Adipose tissue (tissue), 3 donors: ENCODE measurements around the gene SFI1. TPM values are rescaled to one million over a fixed set of nuclear protein-coding genes. Genes with fewer than 3 reads are reported as not detected.
"Not testable (repeated sequence)": the region's sequence is repeated elsewhere in the genome, so short reads cannot be mapped to it uniquely, and the experiment has no call there.

Experiments
- H3K27ac ChIP-seq: one replicate; pipeline ENCODE4 v1.5.1; 2013; ENCODE audit warnings: low read depth, low read length
- WGBS, 3 donors: extraction: QIAGEN DNeasy Blood & Tissue Kit; methylation state at CpG; one replicate each; pipeline ENCODE4 v1.1.7; 2013; 5-methylcytosine and 5-hydroxymethylcytosine counted together
- polyA plus RNA-seq, 3 donors: library from polyadenylated mRNA; stranded (reverse); fragments of 200-250 nt; gene quantifications; one replicate each; pipeline ENCODE4 v1.2.3, GENCODE V29; 2013
- donor health status: healthy with polysubstance abuse.
- donor health status: Bipolar disorder and iron deficiency.
- donor health status: healthy.

The SFI1 gene
- polyA plus RNA-seq, 3 donors, result 9.9 to 21.8 (median 12.9) TPM

DNA sequence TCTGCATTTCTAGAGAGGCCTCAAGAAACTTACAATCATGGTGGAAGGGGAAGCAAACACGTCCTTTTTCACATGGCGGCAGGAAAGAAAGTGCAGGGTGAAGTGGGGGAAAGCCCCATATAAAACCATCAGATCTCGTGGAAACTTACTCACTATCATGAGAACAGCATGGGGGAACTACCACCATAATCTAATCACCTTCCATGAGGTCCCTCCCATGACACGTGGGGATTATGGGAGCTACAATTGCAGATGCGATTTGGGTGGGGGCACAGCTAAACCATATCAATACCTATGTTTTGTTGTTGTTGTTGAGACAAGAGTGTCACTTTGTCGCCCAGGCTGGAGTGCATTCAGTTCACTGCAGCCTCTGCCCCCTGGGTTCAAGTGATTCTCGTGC is 29.9 kb downstream of the SFI1 start:
- H3K27ac ChIP-seq, result no peak overlapping the region
- 82 to 98% (median 87%) methylated on average over 7 of the region's 7 CpGs for WGBS, 3 donors

- WGBS, 3 donors, result 73 to 82% (median 73%) methylated on average over 3 of the region's 3 CpGs
- no peak overlapping the region for H3K27ac ChIP-seq
Observed at GRCh38 chr22:31530823-31531195, 34.5 kb downstream of the SFI1 start.

DNA sequence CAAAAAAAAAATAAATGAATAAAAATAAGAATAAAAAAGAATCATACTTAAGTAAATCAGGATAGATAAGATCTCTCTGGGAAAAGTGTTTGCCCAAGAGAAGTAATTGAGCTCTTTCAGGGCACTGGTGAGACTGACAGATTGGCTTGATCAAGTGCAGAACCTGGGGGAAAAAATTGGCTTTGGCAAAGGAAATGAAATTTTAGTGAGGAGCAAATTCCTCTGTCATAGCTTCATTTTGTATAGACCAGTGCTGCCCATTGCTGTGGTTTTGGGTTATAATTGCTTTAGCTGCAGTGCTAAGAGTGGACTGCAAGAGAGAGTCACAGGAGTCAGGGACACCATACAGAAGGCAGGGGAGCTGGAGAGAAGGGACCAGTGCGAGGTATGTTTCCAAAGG is 35.7 kb downstream of the SFI1 start:
- no peak overlapping the region for H3K27ac ChIP-seq
- 71 to 100% (median 76%) methylated on average over 1 of the region's 1 CpG for WGBS, 3 donors

DNA sequence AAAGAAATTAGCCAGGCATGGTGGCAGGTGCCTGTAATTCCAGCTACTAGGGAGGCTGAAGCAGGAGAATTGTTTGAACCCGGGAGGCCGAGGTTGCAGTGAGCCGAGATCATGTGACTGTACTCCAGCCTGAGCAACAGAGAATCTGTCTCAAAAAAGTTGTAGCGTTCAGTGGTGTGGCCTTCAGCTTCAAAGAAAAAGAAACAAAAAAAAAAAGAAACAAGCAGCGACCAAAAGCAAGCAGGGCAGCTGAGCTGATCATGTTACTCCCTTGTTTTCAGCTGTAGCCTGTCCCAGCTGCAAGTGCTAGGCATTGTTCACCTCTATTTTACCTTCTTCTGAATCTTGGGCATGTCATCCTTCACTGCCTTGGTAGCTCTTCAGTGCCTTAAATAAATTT is 37.0 kb downstream of the SFI1 start:
- H3K27ac ChIP-seq, result no peak overlapping the region
- WGBS, 3 donors, result 62 to 89% (median 85%) methylated on average over 5 of the region's 5 CpGs

- no peak overlapping the region for H3K27ac ChIP-seq
- WGBS, 3 donors, result 78 to 84% (median 79%) methylated on average over 8 of the region's 8 CpGs
Observed at GRCh38 chr22:31537019-31537535, 40.7 kb downstream of the SFI1 start.

DNA sequence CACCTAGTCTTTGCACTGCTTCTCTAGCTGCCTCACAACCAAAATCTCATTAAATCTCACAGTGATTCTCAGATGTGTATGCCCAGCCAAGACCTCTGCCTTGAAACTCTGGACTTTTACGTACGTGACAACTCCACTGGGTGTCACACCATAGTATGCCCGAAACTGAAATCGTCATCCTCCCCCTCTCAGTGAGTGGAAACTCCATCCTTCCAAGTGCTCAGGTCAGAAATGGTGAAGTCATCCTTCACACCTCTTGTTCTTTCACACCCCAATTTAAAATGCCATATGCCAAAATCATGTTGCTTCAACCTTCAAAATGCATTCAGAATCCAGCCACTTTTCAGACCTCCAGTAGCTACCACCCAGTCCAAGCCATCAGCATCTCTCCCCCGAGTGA is 42.5 kb downstream of the SFI1 start:
- 91 to 94% (median 93%) methylated on average over 5 of the region's 5 CpGs for WGBS, 3 donors
- no peak overlapping the region for H3K27ac ChIP-seq

DNA sequence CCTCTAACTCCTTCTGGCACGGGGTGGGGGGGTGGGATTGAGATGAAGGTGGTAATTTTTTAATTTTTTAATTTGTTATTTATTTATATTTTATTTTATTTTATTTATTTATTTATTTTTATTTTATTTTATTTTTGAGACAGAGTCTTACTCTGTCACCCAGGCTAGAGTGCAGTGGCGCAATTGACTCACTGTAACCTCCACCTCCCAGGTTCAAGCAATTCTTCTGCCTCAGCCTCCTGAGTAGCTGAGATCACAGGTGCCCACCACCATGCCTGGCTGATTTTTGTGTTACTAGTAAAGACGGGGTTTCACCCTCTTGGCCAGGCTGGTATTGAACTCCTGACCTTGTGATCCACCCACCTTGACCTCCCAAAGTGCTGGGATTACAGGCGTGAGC is 43.8 kb downstream of the SFI1 start:
- not testable (repeated sequence) for H3K27ac ChIP-seq
- 93 to 97% (median 96%) methylated on average over 4 of the region's 4 CpGs for WGBS, 3 donors

- H3K27ac ChIP-seq, result no peak overlapping the region
- WGBS, 3 donors, result 96 to 99% (median 98%) methylated on average over 5 of the region's 5 CpGs
Observed at GRCh38 chr22:31540966-31541365, 44.6 kb downstream of the SFI1 start.

- WGBS, 3 donors, result 90 to 96% (median 92%) methylated on average over 15 of the region's 15 CpGs
- H3K27ac ChIP-seq, result no peak overlapping the region
Observed at GRCh38 chr22:31544481-31545480, 48.4 kb downstream of the SFI1 start.

GRCh38 chr22:31550871-31551370 is 54.6 kb downstream of the SFI1 start:
- 76 to 85% (median 78%) methylated on average over 4 of the region's 4 CpGs for WGBS, 3 donors

DNA sequence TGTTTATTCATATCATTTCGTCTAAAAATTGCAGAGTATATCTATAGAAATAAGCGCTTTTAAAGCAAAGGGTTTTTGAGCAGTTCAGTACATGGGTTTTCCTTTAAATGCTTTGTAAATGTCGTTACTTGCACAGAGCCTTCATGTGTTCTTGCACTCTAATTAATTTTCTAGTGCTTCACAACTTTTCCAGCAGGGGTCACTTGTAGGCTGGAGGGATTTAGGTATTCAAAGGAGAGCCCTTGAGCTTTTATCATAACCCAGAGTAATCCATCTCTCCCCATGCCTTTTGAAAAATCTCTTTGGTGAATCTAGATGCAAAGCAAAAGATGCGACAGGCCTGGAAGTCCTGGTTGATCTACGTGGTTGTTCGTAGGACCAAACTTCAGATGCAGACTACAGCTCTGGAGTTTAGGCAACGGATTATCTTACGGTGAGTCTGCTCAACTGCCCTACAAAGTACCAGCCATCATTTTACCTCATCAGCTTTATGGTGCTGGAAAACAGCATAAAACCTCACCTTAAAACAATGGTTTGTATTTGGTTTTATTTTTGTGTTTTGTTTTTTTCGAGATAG is 60.4 kb downstream of the SFI1 start:
- H3K27ac ChIP-seq, result no peak overlapping the region
- 70 to 76% (median 76%) methylated on average over 9 of the region's 9 CpGs for WGBS, 3 donors

More at GRCh38 chr22:31550871-31551370, 54.6 kb downstream of the SFI1 start:
- no peak overlapping the region for H3K27ac ChIP-seq

DNA sequence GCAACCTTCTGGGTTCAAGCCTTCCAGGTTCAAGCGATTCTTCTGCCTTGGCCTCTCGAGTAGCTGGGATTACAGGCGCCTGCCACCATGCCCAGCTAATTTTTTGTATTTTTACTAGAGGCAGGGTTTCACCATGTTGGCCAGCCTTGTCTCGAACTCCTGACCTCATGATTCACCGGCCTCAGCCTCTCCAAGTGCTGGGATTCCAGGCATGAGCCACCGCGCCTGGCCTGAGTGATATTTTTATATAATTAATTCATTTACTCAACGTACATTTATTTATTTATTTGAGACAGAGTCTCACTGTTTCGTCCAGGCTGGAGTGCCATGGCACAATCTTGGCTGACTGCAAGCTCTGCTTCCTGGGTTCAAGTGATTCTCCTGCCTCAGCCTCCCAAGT is 62.2 kb downstream of the SFI1 start:
- WGBS, 3 donors, result 93 to 95% (median 94%) methylated on average over 9 of the region's 9 CpGs
- H3K27ac ChIP-seq, result not testable (repeated sequence)

GRCh38 chr22:31561238-31561887 is 65.0 kb downstream of the SFI1 start:
- 26 to 48% (median 42%) methylated on average over 6 of the region's 6 CpGs for WGBS, 3 donors

DNA sequence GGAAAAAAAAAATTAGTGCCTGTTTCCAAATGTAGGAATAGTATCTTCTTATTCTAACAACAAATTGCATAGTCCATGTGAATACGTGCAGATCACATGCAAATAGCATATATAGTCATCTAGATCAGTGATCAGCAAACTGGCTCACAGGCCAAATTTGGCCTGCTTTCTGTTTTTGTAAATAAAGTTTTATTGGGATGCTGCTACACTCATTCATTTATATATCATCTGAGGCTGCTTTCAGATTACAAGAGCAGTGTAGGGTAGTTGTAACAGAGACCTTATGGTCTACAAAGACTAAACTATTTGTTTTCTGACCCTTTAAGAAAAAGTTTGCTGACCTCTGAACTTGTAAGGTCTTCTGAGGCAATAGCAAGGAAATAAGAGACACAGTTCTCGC is 65.6 kb downstream of the SFI1 start:
- 93 to 95% (median 95%) methylated on average over 2 of the region's 2 CpGs for WGBS, 3 donors
- no peak overlapping the region for H3K27ac ChIP-seq

More at GRCh38 chr22:31561238-31561887, 65.0 kb downstream of the SFI1 start:
- H3K27ac ChIP-seq, result no peak overlapping the region

DNA sequence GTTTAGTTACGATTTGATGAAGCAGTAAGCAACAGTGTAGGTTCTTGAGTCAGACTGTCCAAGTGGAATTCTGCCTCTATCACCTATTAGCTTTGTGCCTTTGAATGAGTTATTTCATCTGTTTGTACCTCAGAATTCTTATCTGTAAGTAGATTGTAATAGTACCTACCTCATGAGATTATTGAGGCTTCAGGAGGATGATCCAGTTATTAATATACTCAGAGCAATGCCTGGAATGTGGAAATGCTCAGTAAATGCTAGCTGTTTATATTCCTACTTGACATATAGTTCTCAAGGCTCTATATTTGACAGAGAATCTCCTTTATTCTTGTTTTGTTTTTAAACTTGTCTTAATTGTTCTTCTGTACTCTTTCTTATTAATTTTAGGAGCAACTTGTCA is 70.1 kb downstream of the SFI1 start:
- WGBS, 3 donors, result 94 to 100% (median 100%) methylated on average over 1 of the region's 1 CpG
- no peak overlapping the region for H3K27ac ChIP-seq

DNA sequence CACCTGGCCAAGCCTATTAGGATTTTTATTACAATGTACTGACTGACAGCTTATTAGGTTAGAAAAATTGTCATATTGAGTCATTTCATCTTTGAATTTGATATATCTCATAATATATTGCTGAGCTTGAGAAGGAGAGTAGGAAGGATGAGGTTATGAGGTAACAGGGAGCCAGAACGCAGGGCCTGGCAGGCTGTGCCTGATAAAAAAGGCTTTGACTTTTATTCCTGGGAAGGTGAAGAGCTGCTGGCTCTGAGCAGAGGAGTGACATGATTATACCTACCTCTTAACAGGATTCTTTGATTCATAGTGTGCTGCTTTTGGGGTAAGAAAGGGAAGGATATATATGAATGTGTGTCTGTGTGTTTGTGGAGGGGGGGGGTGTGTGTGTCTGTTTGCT is 70.9 kb downstream of the SFI1 start:
- H3K27ac ChIP-seq, result no peak overlapping the region
- WGBS, 3 donors, result 79 to 96% (median 85%) methylated on average over 1 of the region's 1 CpG

GRCh38 chr22:31567702-31568101 is 71.4 kb downstream of the SFI1 start:
- WGBS, 3 donors, result 88 to 90% (median 90%) methylated on average over 2 of the region's 2 CpGs
- no peak overlapping the region for H3K27ac ChIP-seq

DNA sequence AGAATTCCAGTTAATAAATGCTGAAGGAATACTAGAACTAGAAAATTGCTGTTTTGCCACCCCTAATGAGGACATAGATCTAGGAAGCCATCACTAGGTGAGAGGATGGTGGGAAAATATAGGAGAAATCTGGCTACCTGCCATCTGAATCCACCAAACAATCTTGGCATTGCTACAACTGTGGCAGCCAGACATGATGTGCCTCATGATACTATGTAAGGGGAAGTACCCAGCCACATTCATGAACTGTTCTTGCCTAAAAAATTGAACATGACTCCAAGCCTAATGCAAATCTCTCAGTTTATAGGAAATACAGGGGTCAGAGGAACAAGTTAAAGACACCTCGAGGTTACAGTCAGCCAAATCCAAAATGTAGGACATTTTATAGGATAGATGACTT is 72.8 kb downstream of the SFI1 start:
- WGBS, 3 donors, result 85 to 97% (median 92%) methylated on average over 1 of the region's 1 CpG
- H3K27ac ChIP-seq, result no peak overlapping the region

GRCh38 chr22:31572939-31573338 is 76.6 kb downstream of the SFI1 start:
- WGBS, 3 donors, result 82 to 85% (median 85%) methylated on average over 5 of the region's 5 CpGs
- no peak overlapping the region for H3K27ac ChIP-seq
